NCI-H2196 (cell line): ENCODE measurements around the gene CADPS2.
"Not testable (repeated sequence)": the region's sequence is repeated elsewhere in the genome, so short reads cannot be mapped to it uniquely, and the experiment has no call there.

Experiments
- DNase-seq: peaks from one replicate; lab custom pipeline; 2025; ENCODE audit not compliant: unreplicated experiment; lab: John Stamatoyannopoulos, UW

CADPS2 gene

GRCh38 chr7:122850528-122850927 lies 35.7 kb downstream of the CADPS2 start:
- DNase-seq, result no peak

GRCh38 chr7:122849957-122850328 lies 36.3 kb downstream of the CADPS2 start:
- no peak for DNase-seq

DNA sequence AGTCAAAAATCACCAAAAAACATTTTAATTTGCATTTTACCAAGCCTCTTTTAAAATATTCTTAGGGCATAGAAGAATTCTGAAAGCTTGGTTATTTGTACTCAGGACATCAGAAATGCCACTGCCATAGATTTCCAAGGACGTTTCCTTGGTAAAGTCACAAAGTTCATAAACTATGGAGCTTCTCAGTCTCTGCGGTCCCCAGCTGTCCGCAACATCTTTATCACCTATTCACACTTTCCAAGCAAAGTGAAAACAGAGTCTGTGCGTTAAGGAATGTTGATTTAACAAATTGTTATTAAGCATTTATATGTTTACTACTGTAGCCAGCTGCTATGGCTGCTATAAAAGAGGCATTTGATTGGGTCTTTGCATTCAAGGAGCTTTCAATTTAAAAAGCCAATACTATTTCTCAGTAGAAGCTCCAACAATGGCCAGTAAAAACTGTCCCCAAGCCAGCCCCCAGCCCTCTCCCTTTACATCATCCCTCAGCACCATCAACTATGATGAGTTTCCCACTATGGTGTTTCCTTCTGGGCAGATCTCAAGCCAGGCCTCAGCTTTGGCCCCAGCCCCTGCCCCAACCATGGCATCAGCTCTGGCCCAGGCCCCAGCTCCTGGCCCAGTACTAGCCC lies 36.8 kb downstream of the CADPS2 start:
- no peak for DNase-seq

DNA sequence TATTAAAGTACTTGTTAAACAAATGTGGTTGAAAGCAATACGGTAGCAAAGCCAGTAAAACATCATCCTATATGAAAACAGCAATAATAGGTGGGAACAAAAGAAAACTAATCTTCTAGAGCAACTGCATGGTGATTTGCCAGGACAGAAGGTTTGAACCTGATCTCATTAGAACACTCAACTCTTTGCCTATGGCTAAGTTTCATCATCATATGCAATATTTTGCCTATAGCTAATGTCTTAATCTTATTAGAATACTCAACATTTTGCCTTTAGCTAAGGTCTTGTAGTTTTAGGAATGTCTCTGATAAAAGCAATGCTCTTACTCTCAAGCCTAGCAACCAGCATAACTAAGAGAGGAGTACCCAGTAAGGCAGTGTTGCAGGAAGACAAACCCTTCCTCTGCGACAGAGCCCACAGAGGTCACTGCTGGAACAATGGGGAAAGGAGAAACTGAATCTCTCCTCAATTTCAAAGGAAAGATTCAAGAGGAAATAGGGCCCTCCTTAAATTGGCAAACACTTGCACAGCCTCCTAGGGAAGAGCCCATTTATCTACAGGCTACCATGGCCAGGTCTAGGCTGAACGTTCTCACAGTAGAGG lies 38.3 kb downstream of the CADPS2 start:
- no peak for DNase-seq

DNA sequence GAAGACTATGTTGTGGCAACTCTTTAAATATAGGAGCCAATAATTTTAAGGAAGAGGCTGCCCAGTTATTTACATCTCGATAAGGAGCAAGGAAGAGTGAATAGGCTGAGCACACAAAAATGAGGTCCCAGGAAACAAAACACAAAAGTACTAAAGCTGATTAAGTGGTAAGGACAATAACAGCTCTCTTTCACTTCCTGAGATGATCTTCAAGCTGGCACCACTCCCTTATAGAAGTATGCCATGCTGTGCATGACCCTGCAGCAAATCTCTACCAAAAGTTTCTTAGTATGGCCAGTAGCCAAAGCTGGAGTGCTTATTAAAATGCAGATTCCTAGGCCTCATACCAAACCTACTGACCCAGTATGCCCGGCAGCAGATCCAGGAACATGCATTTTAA lies 39.7 kb downstream of the CADPS2 start:
- peak; percentile 7 for DNase-seq

GRCh38 chr7:122845286-122845685 lies 41.0 kb downstream of the CADPS2 start:
- DNase-seq, result no peak

DNA sequence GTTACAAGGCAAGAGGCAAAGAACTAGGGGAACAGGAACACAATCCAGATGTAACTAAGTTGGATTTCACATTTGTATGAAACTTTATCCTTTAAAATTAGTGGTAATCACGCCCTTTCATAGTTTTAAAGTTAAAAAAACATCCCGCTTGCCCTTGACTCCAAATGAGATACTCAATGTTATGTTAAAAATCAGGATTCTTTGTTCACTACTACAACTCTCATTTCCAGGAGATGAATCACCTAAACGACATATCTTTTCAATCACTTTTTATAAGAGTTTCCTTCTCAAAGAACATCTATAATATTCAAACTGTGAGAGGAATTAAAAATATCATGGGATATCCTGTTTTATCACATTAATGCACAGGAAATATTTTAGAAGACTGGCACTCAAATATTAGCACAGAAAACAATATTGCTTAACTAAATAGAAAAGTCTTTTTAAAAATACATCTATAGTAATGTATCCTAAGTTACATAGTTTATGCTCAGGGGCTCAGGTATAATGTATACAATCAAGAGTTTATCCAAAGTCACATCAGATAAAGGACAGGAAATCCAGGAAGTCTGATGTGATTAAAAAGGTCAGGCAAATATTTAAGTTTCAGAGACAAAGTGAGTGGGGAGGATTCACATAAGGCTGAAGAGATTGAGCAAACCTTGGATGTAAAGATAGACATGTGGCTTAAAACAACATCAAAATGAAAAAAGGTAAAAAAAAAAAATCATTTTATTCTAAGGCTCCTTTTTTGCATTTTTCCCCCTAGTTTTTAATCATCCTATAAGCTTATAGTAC lies 41.9 kb downstream of the CADPS2 start:
- no peak for DNase-seq

- no peak for DNase-seq
These were observed 43.3 kb downstream of the CADPS2 start for GRCh38 chr7:122842971-122843370.

- not testable (repeated sequence) for DNase-seq
These were observed 50.0 kb downstream of the CADPS2 start for GRCh38 chr7:122836286-122836685.

DNA sequence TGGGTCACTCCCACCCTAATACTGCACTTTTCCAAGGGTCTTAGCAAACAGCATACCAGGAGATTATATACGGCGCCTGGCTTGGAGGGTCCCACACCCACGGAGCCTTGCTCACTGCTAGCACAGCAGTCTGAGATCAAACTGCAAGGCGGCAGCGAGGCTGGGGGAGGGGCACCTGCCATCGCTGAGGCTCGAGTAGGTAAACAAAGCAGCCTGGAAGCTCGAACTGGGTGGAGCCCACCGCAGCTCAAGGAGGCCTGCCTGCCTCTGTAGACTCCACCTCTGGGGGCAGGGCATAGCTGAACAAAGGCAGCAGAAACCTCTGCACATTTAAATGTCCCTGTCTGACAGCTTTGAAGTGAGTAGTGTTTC lies 51.7 kb downstream of the CADPS2 start:
- DNase-seq, result not testable (repeated sequence)

GRCh38 chr7:122833888-122834570 lies 52.2 kb downstream of the CADPS2 start:
- no peak for DNase-seq

- no peak for DNase-seq
These were observed 54.8 kb downstream of the CADPS2 start for GRCh38 chr7:122831436-122831835.

GRCh38 chr7:122829962-122830361 lies 56.3 kb downstream of the CADPS2 start:
- no peak for DNase-seq

GRCh38 chr7:122827763-122828162 lies 58.5 kb downstream of the CADPS2 start:
- DNase-seq, result no peak

DNA sequence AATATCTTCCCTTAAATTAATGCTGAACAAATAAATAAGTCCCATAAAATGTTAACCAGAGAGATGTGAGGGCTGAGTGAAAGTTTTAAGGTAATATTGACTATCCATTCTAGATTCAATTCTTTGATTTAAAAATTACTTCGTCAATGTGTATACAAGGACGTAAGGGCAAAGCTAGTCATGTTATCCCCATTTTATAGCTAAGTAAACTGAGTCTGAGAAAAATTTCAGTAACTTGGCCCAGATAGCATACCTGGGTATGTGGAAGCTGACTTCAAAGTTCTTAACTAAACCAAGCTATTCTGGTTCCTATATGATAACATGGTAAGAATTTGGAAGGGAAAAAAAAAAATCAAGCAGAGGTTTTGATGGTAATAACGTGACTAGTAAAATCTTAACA lies 72.4 kb downstream of the CADPS2 start:
- DNase-seq, result no peak

DNA sequence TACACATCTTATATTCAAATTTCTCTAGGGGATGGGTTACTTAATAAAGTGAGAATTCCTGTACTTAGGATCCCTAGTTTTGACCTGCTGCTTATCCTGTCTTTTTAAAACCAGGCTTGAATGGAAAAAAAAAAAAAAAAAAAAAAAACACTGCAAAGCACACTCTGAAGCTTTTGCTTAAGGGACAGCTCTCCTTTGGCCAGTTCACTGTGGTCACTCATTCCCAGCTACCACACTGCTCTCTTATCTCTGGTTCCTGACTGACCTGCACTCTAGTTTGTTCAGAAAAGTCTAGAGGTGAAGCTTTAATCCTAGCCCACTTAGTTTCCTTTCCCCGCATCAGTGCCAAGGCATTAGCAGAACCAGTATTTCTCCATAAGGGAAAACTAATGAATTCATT lies 82.4 kb downstream of the CADPS2 start:
- no peak for DNase-seq

DNA sequence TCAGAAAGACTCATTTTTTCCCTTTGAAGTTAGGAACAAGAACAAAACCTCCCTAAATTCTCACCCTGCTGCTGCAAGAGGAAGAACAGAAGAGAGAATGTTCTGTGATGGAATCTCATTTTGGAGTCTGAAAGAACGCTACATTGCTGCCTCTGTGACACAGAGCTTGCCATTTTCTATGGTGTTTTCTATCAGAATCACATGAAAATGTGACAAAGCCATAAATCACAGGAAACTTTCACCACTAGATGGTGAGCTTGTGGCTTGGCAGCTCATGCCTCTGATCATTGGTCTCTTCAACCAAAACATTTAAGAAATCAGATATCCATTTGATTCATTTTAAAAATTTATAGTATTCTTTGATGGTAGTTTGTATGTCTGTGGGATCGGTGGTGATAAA lies 82.9 kb downstream of the CADPS2 start:
- peak; percentile 31 for DNase-seq

DNA sequence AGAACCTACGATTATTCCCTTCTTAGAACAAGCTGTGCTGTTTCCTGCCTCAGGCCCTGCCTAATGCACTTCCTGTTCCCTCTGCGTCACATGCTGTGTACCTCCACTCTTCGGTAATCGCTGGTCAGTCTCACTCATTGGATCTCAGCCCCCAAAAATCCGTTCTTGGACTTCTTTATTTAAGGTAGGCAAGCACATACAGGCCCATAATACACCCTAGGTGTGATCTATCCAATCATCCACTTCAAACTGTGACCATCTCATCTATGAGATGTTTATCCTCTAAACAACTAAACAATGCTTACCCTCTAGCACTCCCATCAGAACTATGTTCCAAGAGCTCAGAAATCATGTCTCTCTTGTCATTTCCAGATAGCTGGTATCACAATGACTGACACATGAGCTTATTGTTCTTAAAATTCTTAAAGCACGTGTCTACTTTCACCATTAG lies 83.9 kb downstream of the CADPS2 start:
- DNase-seq, result no peak

DNA sequence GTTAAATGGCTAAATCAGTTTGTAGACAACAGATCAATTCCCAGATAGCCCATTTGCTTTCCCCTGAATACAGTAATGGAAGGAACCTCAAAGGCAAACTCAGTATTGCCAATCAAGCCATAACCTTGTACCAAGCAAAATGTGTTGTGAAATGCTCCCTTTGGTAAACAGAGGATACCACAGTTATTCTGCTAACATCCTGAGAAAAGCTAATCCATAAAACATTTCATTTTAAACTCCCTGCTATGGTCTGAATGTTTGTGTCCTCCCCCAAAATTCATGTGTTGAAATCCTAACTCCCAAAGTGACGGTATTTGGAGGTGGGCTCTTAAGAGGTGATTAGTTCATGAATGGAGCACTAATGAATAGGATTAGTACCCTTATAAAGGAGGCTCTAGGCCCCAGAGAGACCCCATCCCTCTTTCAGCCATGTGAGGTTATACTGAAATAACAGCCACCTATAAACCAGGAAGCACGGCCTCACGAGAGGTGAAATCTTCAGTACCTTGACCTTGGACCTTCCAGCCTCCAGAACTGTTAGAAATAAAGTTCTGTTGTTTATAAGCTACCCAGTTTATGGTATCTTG lies 94.2 kb downstream of the CADPS2 start:
- no peak for DNase-seq

GRCh38 chr7:122790591-122790990 lies 95.7 kb downstream of the CADPS2 start:
- peak; percentile 15 for DNase-seq

GRCh38 chr7:122790132-122790531 lies 96.1 kb downstream of the CADPS2 start:
- DNase-seq, result peak; percentile 22
